Panc1 (cell line): ENCODE data around the gene ECM1. TPM values are rescaled to one million over a fixed set of nuclear protein-coding genes. Genes with fewer than 3 reads are reported as not detected.
A peak's percentile ranks its signal among the peaks of the same experiment; 100 is the strongest.

ENCODE experiments used
- ATAC-seq: fragments of 200-7000 bp; cut with Tn5 transposase; 2 replicates; pipeline ENCODE4 v1.9.1; 2020; ENCODE audit warnings: mild to moderate bottlenecking, moderate library complexity
- BruUV-seq: library from RNA; stranded (reverse); fragments of 400-500 nt; replicated peaks from 2 replicates; lab custom pipeline; 2021; lab: Mats Ljungman, UMichigan
- CTCF ChIA-PET: fragments of 300-600 bp; sonication (Branson Sonifier 250); formaldehyde crosslinking; loops from one replicate; lab custom pipeline; 2022; ENCODE audit warnings: antibody characterized with exemption; lab: Charles Lee
- POLR2A ChIA-PET: fragments of 300-600 bp; sonication (Branson Sonifier 250); formaldehyde crosslinking; loops from one replicate; lab custom pipeline; 2022; ENCODE audit warnings: antibody characterized with exemption; lab: Charles Lee
- DNase-seq: peaks from one replicate; pipeline ENCODE4 v3.0.0-alpha.2; 2010; ENCODE audit warnings: low read depth, low spot score
- H3K27ac ChIP-seq: 2 replicates; pipeline ENCODE4 v1.5.1; 2011; ENCODE audit warnings: mild to moderate bottlenecking, low read length, inconsistent platforms
- H3K27me3 ChIP-seq: fragments of 200-500 bp; sonication (Bioruptor generic); 2 replicates; pipeline ENCODE4 v1.6.0; 2014; ENCODE audit warnings: low read length, inconsistent platforms; ENCODE audit not compliant: control insufficient read depth, insufficient read depth
- H3K36me3 ChIP-seq: fragments of 200-500 bp; sonication (Bioruptor generic); 2 replicates; pipeline ENCODE4 v1.5.1; 2014; ENCODE audit warnings: inconsistent platforms, mild to moderate bottlenecking, low read length, moderate library complexity; ENCODE audit not compliant: control insufficient read depth, insufficient read depth
- H3K4me1 ChIP-seq: 2 replicates; pipeline ENCODE4 v1.5.1; 2011; ENCODE audit warnings: inconsistent platforms, mild to moderate bottlenecking, low read length, moderate library complexity; ENCODE audit not compliant: control insufficient read depth, insufficient read depth
- H3K4me3 ChIP-seq, 2 experiments: 2 replicates each; pipeline ENCODE4 v1.5.1; 2011 to 2012; ENCODE audit warnings: low read depth in 2 of 2, low read length in 2 of 2, mild to moderate bottlenecking in 2 of 2, inconsistent platforms in 1 of 2, moderate library complexity in 1 of 2
- H3K9me3 ChIP-seq: fragments of 200-500 bp; sonication (Bioruptor generic); 2 replicates; pipeline ENCODE4 v1.5.1; 2014; ENCODE audit warnings: low read depth, mild to moderate bottlenecking, inconsistent platforms, low read length, moderate library complexity; ENCODE audit not compliant: control insufficient read depth, insufficient read depth
- CTCF ChIP-seq: fragments of 450-650 bp; IDR thresholded peaks from 2 replicates; pipeline ENCODE4 v1.5.1; 2017; ENCODE audit warnings: mild to moderate bottlenecking
- POLR2AphosphoS5 ChIP-seq: IDR thresholded peaks from 2 replicates; pipeline ENCODE4 v1.6.1; 2012; ENCODE audit warnings: mild to moderate bottlenecking, low read depth, low read length, moderate library complexity
- REST ChIP-seq, 2 experiments: IDR thresholded peaks; 2 replicates each; pipeline ENCODE4 v1.6.1; 2011 to 2012; ENCODE audit warnings: low read depth in 2 of 2, control low read depth in 1 of 2, low read length in 1 of 2, mild to moderate bottlenecking in 1 of 2, moderate library complexity in 1 of 2; ENCODE audit not compliant: insufficient read depth in 1 of 2
- SIN3A ChIP-seq: IDR thresholded peaks from 2 replicates; pipeline ENCODE4 v1.6.1; 2012; ENCODE audit warnings: low read depth, mild to moderate bottlenecking, low read length, moderate library complexity, borderline replicate concordance; ENCODE audit not compliant: insufficient read depth
- TCF7L2 ChIP-seq: IDR thresholded peaks from 2 replicates; pipeline ENCODE4 v1.6.1; 2011; ENCODE audit warnings: mild to moderate bottlenecking, low read depth, low read length, inconsistent platforms
- in situ Hi-C: cut with HindIII; loops from 2 replicates; pipeline ENCODE4 v1.10.0; 2016; ENCODE audit warnings: low sequenced_read_pairs, low pct_unique_long_range_greater_than_20kb
- intact Hi-C: fragments of 100-400 bp; cut with micrococcal nuclease; formaldehyde crosslinking; loops from one replicate; pipeline ENCODE4 v1.10.0; 2022; ENCODE audit not compliant: unreplicated experiment
- total RNA-seq: library from RNA; stranded (reverse); gene quantifications from one replicate; pipeline ENCODE4 v1.2.1, GENCODE V29; 2021; ENCODE audit not compliant: unreplicated experiment

ECM1 gene
- total RNA-seq, 1 experiment from 2014 or later: 2.2 TPM

- ATAC-seq: peak; percentile 31
- Histone ChIP-seq H3K27ac (peak overlapping the region; percentile 76), H3K4me3 (peak overlapping the region; percentile 66 to 74), H3K36me3 (no peaks in the 10 kb centered on the region), H3K9me3 (no peaks in the 10 kb centered on the region), H3K27me3 (no peaks in the 10 kb centered on the region), H3K4me1 (no peaks in the 10 kb centered on the region)
- intact Hi-C loops: no loop called here
- TF ChIP-seq REST (IDR thresholded peaks at IDR 0.05; ENCODE audit: insufficient read depth in 1 of 2, low read depth in 2 of 2, low read length in 1 of 2): no peak
- TF ChIP-seq CTCF: no peak
- TF ChIP-seq TCF7L2: no peak
- no peak for TF ChIP-seq POLR2AphosphoS5
- no peak for TF ChIP-seq SIN3A
- no peak for DNase-seq
- POLR2A ChIA-PET: no interaction called here
- no TSS peak for BruUV-seq
- in situ Hi-C loops: no loop called here
- CTCF ChIA-PET: interaction anchor here (0.5 to 1.1 kb wide), 4 partner anchors 18 to 333 kb away, joined by 3 to 4 read pairs (median 4); no protein-coding TSS in a partner anchor
Measured at GRCh38 chr1:150514913-150515327, 7.0 kb downstream of the ECM1 start.

GRCh38 chr1:150515328-150516049, 7.6 kb downstream of the ECM1 start, which contains the start of gene FALEC:
Gene FALEC, plus strand, starts transcription at chr1:150515752.
- no TSS peak for BruUV-seq
- Histone ChIP-seq H3K36me3 (no peaks in the 10 kb centered on the region), H3K9me3 (no peaks in the 10 kb centered on the region), H3K27ac (peak within 1 kb of the TSS; percentile 76), H3K4me3 (peak within 1 kb of the TSS; percentile 66 to 74), H3K27me3 (no peaks in the 10 kb centered on the region), H3K4me1 (no peaks in the 10 kb centered on the region)
- POLR2A ChIA-PET: interaction anchor here (0.5 to 0.7 kb wide), 3 partner anchors 18 to 267 kb away, joined by 3 to 10 read pairs (median 6); partner anchors contain the start of gene RPRD2
- DNase-seq (peak; percentile 76), ATAC-seq (peak; percentile 99)
- in situ Hi-C loops: no loop called here
- no peak for TF ChIP-seq POLR2AphosphoS5
- TF ChIP-seq TCF7L2: peak; percentile 100
- 0 out of 4 replicates have a peak, but pooled peaks of 1 of the 2 experiments have one; percentile 35 for TF ChIP-seq REST (IDR thresholded peaks at IDR 0.05; ENCODE audit: insufficient read depth in 1 of 2, low read depth in 2 of 2, low read length in 1 of 2)
- CTCF ChIA-PET: interaction anchor here (0.5 to 1.3 kb wide), 7 partner anchors 12 to 739 kb away, joined by 4 to 6 read pairs (median 4); partner anchors contain the start of gene PSMD4
- intact Hi-C loops: no loop called here
